WERI-Rb-1 (cell line): ENCODE data around the gene LIPA.
"Not testable (repeated sequence)": the region's sequence is repeated elsewhere in the genome, so short reads cannot be mapped to it uniquely, and the experiment has no call there.

Source experiments
- DNase-seq: peaks from one replicate; pipeline ENCODE4 v3.0.0-alpha.2; 2020
- H3K27ac ChIP-seq: fragments of 250-450 bp; sonication (Bioruptor Pico); 2 replicates; pipeline ENCODE4 v1.5.1; 2020; ENCODE audit warnings: mild to moderate bottlenecking, moderate library complexity
- H3K27me3 ChIP-seq: fragments of 250-450 bp; sonication (Bioruptor Pico); 2 replicates; pipeline ENCODE4 v1.5.1; 2021; ENCODE audit warnings: mild to moderate bottlenecking, low read depth, moderate library complexity; ENCODE audit not compliant: insufficient read depth, severe bottlenecking
- H3K36me3 ChIP-seq: fragments of 250-450 bp; sonication (Bioruptor Pico); 2 replicates; pipeline ENCODE4 v1.5.1; 2020; ENCODE audit warnings: mild to moderate bottlenecking, moderate library complexity
- H3K4me3 ChIP-seq: 2 replicates; pipeline ENCODE4 v1.5.1; 2011; ENCODE audit warnings: low read depth, mild to moderate bottlenecking, control low read depth, low read length
- H3K9me3 ChIP-seq: fragments of 250-450 bp; sonication (Bioruptor Pico); 2 replicates; pipeline ENCODE4 v1.5.1; 2021; ENCODE audit warnings: mild to moderate bottlenecking, moderate library complexity; ENCODE audit not compliant: severe bottlenecking
- TF ChIP-seq, protein P1 (sequence below): IDR thresholded peaks from 2 replicates; pipeline ENCODE4 v1.5.1; 2011; ENCODE audit warnings: low read depth, mild to moderate bottlenecking, control low read depth, inconsistent platforms, low read length

LIPA gene

DNA sequence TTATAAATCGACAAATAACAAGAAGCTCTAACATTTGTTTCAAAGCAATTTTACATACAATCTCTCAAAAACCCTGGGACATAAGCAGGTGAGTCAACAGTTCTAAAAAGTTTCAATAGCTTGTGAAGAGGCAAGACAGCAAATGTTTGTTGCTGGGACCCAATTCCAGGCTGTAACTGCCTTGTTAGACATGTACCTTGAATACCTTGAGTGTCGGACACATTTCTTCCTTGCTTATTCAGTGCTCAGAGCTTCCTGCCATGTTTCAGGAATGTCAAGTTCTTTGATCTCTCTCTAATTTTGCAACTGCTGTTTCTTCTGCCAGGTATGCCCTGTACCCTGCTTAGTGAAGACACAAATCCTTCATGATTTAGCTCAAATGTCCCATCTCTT, 49.5 kb downstream of the LIPA start:
- no peak for DNase-seq
- H3K27me3 ChIP-seq: no peaks in the 10 kb centered on the region
- no peak overlapping the region for H3K4me3 ChIP-seq
- H3K9me3 ChIP-seq: no peaks in the 10 kb centered on the region
- no peaks in the 10 kb centered on the region for H3K36me3 ChIP-seq
- TF ChIP-seq, protein P1, sequence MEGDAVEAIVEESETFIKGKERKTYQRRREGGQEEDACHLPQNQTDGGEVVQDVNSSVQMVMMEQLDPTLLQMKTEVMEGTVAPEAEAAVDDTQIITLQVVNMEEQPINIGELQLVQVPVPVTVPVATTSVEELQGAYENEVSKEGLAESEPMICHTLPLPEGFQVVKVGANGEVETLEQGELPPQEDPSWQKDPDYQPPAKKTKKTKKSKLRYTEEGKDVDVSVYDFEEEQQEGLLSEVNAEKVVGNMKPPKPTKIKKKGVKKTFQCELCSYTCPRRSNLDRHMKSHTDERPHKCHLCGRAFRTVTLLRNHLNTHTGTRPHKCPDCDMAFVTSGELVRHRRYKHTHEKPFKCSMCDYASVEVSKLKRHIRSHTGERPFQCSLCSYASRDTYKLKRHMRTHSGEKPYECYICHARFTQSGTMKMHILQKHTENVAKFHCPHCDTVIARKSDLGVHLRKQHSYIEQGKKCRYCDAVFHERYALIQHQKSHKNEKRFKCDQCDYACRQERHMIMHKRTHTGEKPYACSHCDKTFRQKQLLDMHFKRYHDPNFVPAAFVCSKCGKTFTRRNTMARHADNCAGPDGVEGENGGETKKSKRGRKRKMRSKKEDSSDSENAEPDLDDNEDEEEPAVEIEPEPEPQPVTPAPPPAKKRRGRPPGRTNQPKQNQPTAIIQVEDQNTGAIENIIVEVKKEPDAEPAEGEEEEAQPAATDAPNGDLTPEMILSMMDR: no peak
- no peak overlapping the region for H3K27ac ChIP-seq

DNA sequence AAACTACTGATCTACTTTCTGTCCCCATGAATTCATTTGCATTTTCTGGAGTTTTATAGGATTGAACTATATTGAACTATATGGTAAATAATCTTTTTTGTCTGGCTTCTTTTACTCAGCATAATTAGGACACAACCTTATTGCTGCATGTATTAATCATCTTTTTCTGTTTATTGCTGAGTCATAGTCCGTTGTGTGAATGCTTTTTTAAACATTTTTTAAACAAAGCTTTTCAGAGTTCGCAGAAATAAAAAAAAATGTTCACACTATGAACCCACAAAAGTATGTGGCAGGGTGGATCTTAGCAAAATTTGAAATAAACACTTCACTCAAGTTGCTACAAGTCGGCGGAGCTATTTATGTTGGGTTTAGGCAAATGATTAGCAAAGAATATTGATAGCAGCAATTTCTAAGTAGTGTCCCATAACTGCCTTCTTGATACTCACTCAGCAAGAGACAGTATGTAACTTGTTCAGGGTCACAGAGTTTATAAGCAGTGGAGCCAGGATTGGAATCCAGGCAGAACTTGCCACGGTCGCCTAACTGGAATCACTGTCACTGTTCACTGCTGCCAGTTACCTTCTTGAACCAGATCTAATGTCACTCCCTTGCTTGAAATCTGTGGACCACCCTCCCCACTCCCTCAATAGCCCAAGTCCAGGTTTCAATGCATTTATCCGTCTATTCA, 50.1 kb downstream of the LIPA start:
- DNase-seq: no peak
- Histone ChIP-seq H3K27me3 (no peaks in the 10 kb centered on the region), H3K4me3 (no peak overlapping the region), H3K36me3 (no peaks in the 10 kb centered on the region), H3K9me3 (no peaks in the 10 kb centered on the region), H3K27ac (no peak overlapping the region)
- TF ChIP-seq, protein P1: no peak

DNA sequence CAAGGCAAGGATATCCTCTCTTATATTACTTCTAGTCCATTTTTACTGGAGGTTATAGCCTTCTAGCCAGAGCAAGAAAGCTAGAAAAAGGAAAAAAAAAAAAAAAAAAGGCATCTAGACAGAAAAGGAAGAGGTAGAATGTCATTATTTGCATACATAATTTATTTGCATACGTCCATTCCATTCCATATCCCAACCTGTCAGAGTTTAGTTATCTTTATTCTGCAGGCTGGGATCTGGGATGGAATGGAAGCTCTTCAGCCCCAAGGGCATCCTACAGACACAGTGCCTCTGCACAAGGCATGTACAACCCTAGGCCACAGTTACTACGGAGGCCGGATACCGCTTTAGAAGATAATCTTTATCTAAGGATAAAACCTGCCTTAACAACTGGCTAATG, 54.1 kb downstream of the LIPA start:
- H3K27me3 ChIP-seq: no peaks in the 10 kb centered on the region
- H3K4me3 ChIP-seq: no peak overlapping the region
- TF ChIP-seq, protein P1: no peak
- H3K36me3 ChIP-seq: no peaks in the 10 kb centered on the region
- H3K9me3 ChIP-seq: no peaks in the 10 kb centered on the region
- no peak overlapping the region for H3K27ac ChIP-seq
- no peak for DNase-seq

DNA sequence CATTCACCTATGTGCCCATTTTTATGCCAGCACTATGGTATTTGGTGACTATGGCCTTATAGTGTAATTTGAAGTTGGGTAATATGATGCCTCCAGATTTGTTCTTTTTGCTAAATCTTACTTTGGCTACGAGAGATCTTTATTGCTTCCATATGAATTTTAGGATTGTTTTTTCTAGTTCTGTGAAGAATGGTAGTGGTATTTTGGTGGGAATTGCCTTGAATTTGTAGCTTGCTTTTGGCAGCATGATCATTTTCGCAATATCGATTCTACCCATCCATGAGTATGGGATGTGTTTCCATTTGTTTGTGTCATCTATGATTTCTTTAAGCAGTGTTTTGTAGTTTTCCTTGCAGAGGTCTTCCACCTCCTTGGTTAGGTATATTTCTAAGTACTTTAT, 60.3 kb downstream of the LIPA start:
- H3K27me3 ChIP-seq, H3K9me3 ChIP-seq, H3K27ac ChIP-seq, H3K36me3 ChIP-seq, DNase-seq, H3K4me3 ChIP-seq: not testable (repeated sequence)

DNA sequence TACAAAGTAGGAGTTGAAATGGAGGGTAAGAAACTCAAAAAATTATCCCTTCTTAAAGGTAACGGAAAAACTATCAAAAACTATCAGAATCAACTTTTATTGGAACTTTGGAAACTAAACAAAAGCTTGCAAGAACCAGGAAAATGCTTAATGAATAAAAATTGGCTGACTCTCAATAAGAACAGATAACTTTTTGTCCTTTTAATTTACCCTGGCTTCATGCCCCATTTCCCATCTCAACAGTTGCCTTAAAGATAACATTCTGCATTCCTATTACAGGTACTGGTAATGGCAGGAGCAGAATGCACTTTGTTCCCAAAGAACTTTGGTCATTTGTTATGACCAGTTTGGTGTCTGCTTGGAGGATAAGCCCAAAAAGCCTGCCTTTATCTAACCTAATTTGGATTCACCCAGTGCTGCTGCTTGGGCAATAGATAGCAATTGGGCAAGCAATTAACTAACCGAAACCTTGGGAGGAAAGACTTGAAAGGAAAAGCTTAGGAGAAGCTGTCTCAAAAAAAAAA, 62.3 kb downstream of the LIPA start:
- Histone ChIP-seq H3K4me3 (no peak overlapping the region), H3K27me3 (no peaks in the 10 kb centered on the region), H3K9me3 (peaks cover 2% of the 10 kb centered on the region), H3K36me3 (no peaks in the 10 kb centered on the region), H3K27ac (no peak overlapping the region)
- TF ChIP-seq, protein P1: no peak
- no peak for DNase-seq

DNA sequence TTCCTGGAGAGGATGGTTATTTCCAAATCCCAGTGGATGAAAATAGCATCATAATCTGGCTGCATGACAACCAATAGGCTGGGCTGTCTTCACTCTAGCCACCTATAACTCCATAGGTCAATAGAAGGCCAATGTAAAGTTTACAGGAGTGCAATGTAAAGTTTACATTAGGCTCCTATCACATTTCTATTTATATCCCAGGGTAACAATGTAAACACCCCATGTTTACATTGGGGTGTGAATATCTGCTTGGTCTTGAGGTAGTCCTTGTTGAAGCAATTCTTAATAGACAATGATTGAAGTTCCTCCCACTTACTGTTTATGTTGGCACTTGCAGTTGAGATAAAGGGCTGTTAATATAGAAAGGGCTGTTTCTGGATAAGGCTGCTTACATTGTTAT, 65.9 kb downstream of the LIPA start:
- Histone ChIP-seq H3K27me3 (no peaks in the 10 kb centered on the region), H3K27ac (no peak overlapping the region), H3K4me3 (no peak overlapping the region), H3K9me3 (no peaks in the 10 kb centered on the region), H3K36me3 (no peaks in the 10 kb centered on the region)
- TF ChIP-seq, protein P1: no peak
- DNase-seq: no peak
